ENCODE results near the gene KRTAP2-3. TPM values are rescaled to one million over a fixed set of nuclear protein-coding genes. Genes with fewer than 3 reads are reported as not detected.

The KRTAP2-3 gene
- total RNA-seq, 4 donors from 2014 or later = not detected

GRCh38 chr17:41016578-41017215 lies 43.2 kb downstream of the KRTAP2-3 start:
- DNase-seq (ENCODE audit: extremely low spot score) = no peak
- H3K4me3 ChIP-seq = no peak overlapping the region
- no peaks in the 10 kb centered on the region for H3K4me1 ChIP-seq
- WGBS = 85% methylated on average over 13 of the region's 13 CpGs
- H3K27me3 ChIP-seq = peaks cover 0 to 6% (median 0%) of the 10 kb centered on the region in 4 donors
- intact Hi-C loops (cut with DNase I) = no loop called here
- H3K27ac ChIP-seq (replicated peaks in 1 of 4) = no peak overlapping the region
- H3K9me3 ChIP-seq = no peaks in the 10 kb centered on the region
- no peaks in the 10 kb centered on the region for H3K36me3 ChIP-seq
- TF ChIP-seq POLR2AphosphoS5 (IDR thresholded peaks at IDR 0.05) (no peak), CTCF (IDR thresholded peaks at IDR 0.05) (no peak), POLR2A (IDR thresholded peaks at IDR 0.05; ENCODE audit: low read depth) (no peak), EP300 (IDR thresholded peaks at IDR 0.05) (no peak)

- Histone ChIP-seq H3K27ac (replicated peaks in 1 of 4) (no peak overlapping the region), H3K36me3 (no peaks in the 10 kb centered on the region), H3K4me3 (no peak overlapping the region), H3K27me3 (peaks cover 0 to 6% (median 0%) of the 10 kb centered on the region in 4 donors), H3K9me3 (no peaks in the 10 kb centered on the region), H3K4me1 (no peaks in the 10 kb centered on the region)
- intact Hi-C loops (cut with DNase I) = no loop called here
- 79% methylated on average over 7 of the region's 7 CpGs for WGBS
- DNase-seq (ENCODE audit: extremely low spot score) = no peak
- TF ChIP-seq EP300 (IDR thresholded peaks at IDR 0.05) = no peak
- TF ChIP-seq POLR2AphosphoS5 (IDR thresholded peaks at IDR 0.05) = no peak
- TF ChIP-seq CTCF (IDR thresholded peaks at IDR 0.05) = no peak
- no peak for TF ChIP-seq POLR2A (IDR thresholded peaks at IDR 0.05; ENCODE audit: low read depth)
These were observed 44.5 kb downstream of the KRTAP2-3 start for GRCh38 chr17:41015454-41015853.

GRCh38 chr17:41013606-41014005 lies 46.3 kb downstream of the KRTAP2-3 start:
- intact Hi-C loops (cut with DNase I) = no loop called here
- DNase-seq (ENCODE audit: extremely low spot score) = no peak
- 33% methylated on average over 1 of the region's 1 CpG for WGBS
- H3K27ac ChIP-seq (replicated peaks in 1 of 4) = no peak overlapping the region
- no peak overlapping the region for H3K4me3 ChIP-seq
- H3K9me3 ChIP-seq = no peaks in the 10 kb centered on the region
- TF ChIP-seq POLR2AphosphoS5 (IDR thresholded peaks at IDR 0.05) (no peak), EP300 (IDR thresholded peaks at IDR 0.05) (no peak), POLR2A (IDR thresholded peaks at IDR 0.05; ENCODE audit: low read depth) (no peak), CTCF (IDR thresholded peaks at IDR 0.05) (no peak)
- no peaks in the 10 kb centered on the region for H3K36me3 ChIP-seq
- H3K27me3 ChIP-seq = peaks cover 0 to 6% (median 0%) of the 10 kb centered on the region in 4 donors
- H3K4me1 ChIP-seq = no peaks in the 10 kb centered on the region

- H3K27me3 ChIP-seq = peaks cover 0 to 6% (median 0%) of the 10 kb centered on the region in 4 donors
- no peak overlapping the region for H3K4me3 ChIP-seq
- TF ChIP-seq POLR2AphosphoS5 (IDR thresholded peaks at IDR 0.05) (no peak), CTCF (IDR thresholded peaks at IDR 0.05) (no peak), POLR2A (IDR thresholded peaks at IDR 0.05; ENCODE audit: low read depth) (no peak), EP300 (IDR thresholded peaks at IDR 0.05) (no peak)
- no peaks in the 10 kb centered on the region for H3K4me1 ChIP-seq
- intact Hi-C loops (cut with DNase I) = no loop called here
- no peaks in the 10 kb centered on the region for H3K9me3 ChIP-seq
- no peak overlapping the region for H3K27ac ChIP-seq (replicated peaks in 1 of 4)
- no peaks in the 10 kb centered on the region for H3K36me3 ChIP-seq
- WGBS = 72% methylated on average over 3 of the region's 3 CpGs
- no peak for DNase-seq (ENCODE audit: extremely low spot score)
These were observed 46.7 kb downstream of the KRTAP2-3 start for GRCh38 chr17:41013181-41013580.
